ENCODE results near the gene STAT3. TPM values are rescaled to one million over a fixed set of nuclear protein-coding genes. Genes with fewer than 3 reads are reported as not detected.

STAT3 gene
- total RNA-seq, 2 experiments from 2014 or later, result 14.8 to 28.7 TPM

GRCh38 chr17:42286411-42287221 lies 101.6 kb downstream of the STAT3 start:
- Histone ChIP-seq H4K20me1 (ENCODE audit: insufficient read depth, low read length) (no peaks in the 10 kb centered on the region), H3K9me2 (ENCODE audit: insufficient read depth, low read length) (no peaks in the 10 kb centered on the region), H3K4me3 (ENCODE audit: low read depth, low read length, poor library complexity, severe bottlenecking) (no peak overlapping the region), H3K4me1 (ENCODE audit: insufficient read depth, low read length, poor library complexity, severe bottlenecking) (peaks cover 14% of the 10 kb centered on the region), H3K9me3 (ENCODE audit: low read length) (no peaks in the 10 kb centered on the region), H3K27ac (ENCODE audit: low read depth, low read length, poor library complexity, severe bottlenecking) (no peak overlapping the region), H3K79me2 (ENCODE audit: insufficient read depth, low read depth, low read length) (no peaks in the 10 kb centered on the region), H3K36me3 (ENCODE audit: insufficient read depth, low read length) (no peaks in the 10 kb centered on the region), H2AFZ (ENCODE audit: low read length) (no peak overlapping the region), H3K4me2 (ENCODE audit: low read length) (no peak overlapping the region)
- POLR2A ChIA-PET, result interaction anchor here (0.6 kb wide), 1 partner anchor 262 kb away, joined by 4 read pairs; no protein-coding TSS in a partner anchor
- TF ChIP-seq CTCF (conservative IDR thresholded peaks at IDR 0.05; ENCODE audit: low read length) (no peak), EZH2phosphoT487 (IDR thresholded peaks at IDR 0.05; ENCODE audit: borderline replicate concordance, low read depth, low read length) (no peak)
- no TSS peak for BruUV-seq (replicated peaks)
- CTCF ChIA-PET (ENCODE audit: unreplicated experiment), result no interaction called here
- intact Hi-C loops (cut with micrococcal nuclease; ENCODE audit: unreplicated experiment), result no loop called here
- no peak for DNase-seq (ENCODE audit: low spot score)

GRCh38 chr17:42285346-42286050 lies 102.7 kb downstream of the STAT3 start:
- CTCF ChIA-PET (ENCODE audit: unreplicated experiment), result no interaction called here
- intact Hi-C loops (cut with micrococcal nuclease; ENCODE audit: unreplicated experiment), result no loop called here

More at GRCh38 chr17:42285346-42286050, 102.7 kb downstream of the STAT3 start:
- H3K4me1 ChIP-seq (ENCODE audit: insufficient read depth, low read length, poor library complexity, severe bottlenecking), result peaks cover 14% of the 10 kb centered on the region
- H4K20me1 ChIP-seq (ENCODE audit: insufficient read depth, low read length), result no peaks in the 10 kb centered on the region
- no peaks in the 10 kb centered on the region for H3K9me2 ChIP-seq (ENCODE audit: insufficient read depth, low read length)
- no peaks in the 10 kb centered on the region for H3K36me3 ChIP-seq (ENCODE audit: insufficient read depth, low read length)
- no peaks in the 10 kb centered on the region for H3K79me2 ChIP-seq (ENCODE audit: insufficient read depth, low read depth, low read length)
- no peak overlapping the region for H3K4me3 ChIP-seq (ENCODE audit: low read depth, low read length, poor library complexity, severe bottlenecking)
- no peaks in the 10 kb centered on the region for H3K9me3 ChIP-seq (ENCODE audit: low read length)
- H2AFZ ChIP-seq (ENCODE audit: low read length), result no peak overlapping the region
- H3K27ac ChIP-seq (ENCODE audit: low read depth, low read length, poor library complexity, severe bottlenecking), result no peak overlapping the region
- BruUV-seq (replicated peaks), result no TSS peak
- DNase-seq (ENCODE audit: low spot score), result no peak
- no peak overlapping the region for H3K4me2 ChIP-seq (ENCODE audit: low read length)
- TF ChIP-seq EZH2phosphoT487 (IDR thresholded peaks at IDR 0.05; ENCODE audit: borderline replicate concordance, low read depth, low read length), result no peak
- TF ChIP-seq CTCF (conservative IDR thresholded peaks at IDR 0.05; ENCODE audit: low read length), result no peak
- POLR2A ChIA-PET, result interaction anchor here (0.7 to 0.9 kb wide), 2 partner anchors 95 to 152 kb away, joined by 3 read pairs; no protein-coding TSS in a partner anchor
